GM18873 (cell line): ENCODE results near the gene MLXIP.
"Not testable (repeated sequence)": the region's sequence is repeated elsewhere in the genome, so short reads cannot be mapped to it uniquely, and the experiment has no call there.

Experiments used
- ATAC-seq: cut with Tn5 transposase; IDR thresholded peaks from one replicate; pipeline ENCODE4 v1.9.1; 2021; ENCODE audit warnings: mild to moderate bottlenecking, moderate library complexity, moderate number of reproducible peaks; ENCODE audit not compliant: unreplicated experiment, low FRiP score

Gene MLXIP, protein sequence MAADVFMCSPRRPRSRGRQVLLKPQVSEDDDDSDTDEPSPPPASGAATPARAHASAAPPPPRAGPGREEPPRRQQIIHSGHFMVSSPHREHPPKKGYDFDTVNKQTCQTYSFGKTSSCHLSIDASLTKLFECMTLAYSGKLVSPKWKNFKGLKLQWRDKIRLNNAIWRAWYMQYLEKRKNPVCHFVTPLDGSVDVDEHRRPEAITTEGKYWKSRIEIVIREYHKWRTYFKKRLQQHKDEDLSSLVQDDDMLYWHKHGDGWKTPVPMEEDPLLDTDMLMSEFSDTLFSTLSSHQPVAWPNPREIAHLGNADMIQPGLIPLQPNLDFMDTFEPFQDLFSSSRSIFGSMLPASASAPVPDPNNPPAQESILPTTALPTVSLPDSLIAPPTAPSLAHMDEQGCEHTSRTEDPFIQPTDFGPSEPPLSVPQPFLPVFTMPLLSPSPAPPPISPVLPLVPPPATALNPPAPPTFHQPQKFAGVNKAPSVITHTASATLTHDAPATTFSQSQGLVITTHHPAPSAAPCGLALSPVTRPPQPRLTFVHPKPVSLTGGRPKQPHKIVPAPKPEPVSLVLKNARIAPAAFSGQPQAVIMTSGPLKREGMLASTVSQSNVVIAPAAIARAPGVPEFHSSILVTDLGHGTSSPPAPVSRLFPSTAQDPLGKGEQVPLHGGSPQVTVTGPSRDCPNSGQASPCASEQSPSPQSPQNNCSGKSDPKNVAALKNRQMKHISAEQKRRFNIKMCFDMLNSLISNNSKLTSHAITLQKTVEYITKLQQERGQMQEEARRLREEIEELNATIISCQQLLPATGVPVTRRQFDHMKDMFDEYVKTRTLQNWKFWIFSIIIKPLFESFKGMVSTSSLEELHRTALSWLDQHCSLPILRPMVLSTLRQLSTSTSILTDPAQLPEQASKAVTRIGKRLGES

DNA sequence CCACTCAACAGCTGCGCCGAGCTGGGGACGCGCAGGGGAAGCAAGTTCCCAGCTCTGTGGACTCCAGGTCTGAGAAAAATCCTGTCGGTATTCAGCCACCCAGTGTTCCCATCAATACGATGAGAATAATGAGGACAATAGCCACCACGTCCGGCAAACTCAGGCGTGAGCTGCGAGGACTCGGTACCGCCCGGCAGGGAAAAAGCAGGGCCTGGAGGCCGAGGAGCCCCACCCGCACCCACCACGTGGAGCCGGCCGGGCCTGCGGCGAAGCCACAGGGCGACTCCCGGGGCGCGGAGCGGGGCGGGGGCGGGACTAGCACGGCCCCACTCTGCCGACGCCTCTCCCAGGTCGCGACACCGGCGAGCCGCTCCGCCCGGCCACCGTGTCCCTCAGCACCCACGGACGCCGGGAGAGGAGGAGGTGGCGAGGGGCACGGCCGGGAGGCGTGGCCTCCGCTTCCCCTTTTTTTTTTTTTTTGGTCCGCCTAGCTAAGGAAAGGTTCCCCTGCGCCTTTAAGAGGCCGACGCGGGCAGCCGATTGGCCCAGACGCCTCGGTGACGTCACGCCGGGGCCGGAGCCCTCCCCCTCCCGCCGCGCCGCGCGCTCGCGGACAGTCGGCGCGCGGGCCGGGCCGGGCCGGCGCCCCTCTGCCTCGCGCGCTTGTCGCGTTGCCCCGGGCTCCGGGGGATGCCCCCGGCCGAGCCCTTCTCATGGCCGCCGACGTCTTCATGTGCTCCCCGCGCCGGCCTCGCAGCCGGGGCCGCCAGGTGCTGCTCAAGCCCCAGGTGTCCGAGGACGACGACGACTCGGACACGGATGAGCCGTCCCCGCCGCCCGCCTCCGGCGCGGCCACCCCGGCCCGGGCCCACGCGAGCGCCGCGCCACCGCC, at the start of gene MLXIP:
Gene MLXIP, plus strand, starts transcription at position 616 of the 892 bp plus-strand sequence. Its CDS starts 98 bp downstream, at position 714.
- peak; percentile 55 for ATAC-seq

DNA sequence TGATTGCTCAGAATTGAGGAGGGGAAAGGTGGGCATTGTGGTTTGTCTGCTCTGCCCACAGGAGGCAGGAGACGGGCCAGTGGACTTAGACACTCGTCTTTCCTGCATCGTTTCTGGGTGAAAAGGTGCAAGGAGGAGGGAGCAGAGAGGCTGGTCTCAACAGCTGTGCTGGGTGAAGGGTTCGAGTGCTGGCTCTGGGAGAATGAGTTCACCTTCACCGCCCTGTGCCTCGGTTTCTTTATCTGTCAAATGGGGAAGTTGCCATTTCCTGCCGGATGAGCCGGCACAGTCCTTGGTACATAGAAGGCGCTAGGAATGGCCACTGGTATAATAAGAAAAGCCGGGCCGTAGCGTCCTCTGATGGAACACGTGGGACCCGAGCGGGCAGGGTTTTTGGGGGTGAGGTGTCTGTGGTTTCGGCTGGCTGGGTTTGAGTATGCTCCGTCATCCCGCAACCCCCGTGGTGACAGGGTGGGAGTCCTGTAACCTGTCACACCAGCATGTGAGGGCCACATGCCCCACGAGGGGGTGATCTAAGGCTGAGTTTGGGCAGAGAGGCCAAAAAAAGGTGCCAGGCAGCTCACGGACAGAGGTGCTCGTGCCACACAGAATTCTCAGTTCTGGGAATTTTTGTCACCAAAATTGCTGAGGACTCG, 49.5 kb upstream of the MLXIP start:
- ATAC-seq = peak; percentile 44

GRCh38 chr12:122029620-122030423, 48.7 kb upstream of the MLXIP start:
- no peak for ATAC-seq

DNA sequence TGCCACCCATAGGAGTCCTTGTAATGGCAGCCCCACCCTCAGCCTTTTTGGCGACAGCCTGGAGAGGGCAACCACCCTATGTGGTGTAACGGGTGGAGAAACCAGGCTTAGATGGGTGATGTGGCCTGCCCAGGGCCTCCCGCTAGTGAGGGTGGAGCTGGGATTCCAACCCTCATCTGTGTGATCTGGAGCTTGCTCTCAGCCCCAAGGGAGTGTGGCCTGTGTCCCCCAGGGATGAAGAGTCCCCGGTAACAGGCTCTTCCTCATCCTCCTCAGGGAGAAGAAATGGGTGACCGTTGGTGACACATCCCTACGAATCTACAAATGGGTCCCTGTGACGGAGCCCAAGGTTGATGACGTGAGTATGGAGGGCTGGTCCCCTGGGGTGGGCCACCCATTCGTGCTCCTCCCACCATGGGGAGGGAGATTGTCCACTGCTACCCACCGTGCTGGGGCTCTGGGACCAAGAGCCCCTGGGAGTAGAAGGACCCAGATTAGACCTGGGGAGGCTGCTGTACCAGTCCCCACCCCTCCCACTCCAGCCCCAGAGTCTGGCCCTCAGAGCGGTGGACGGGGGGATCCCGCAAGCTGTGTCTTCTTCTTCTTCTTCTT, 48.0 kb upstream of the MLXIP start:
- ATAC-seq = no peak

- no peak for ATAC-seq
These were observed 47.0 kb upstream of the MLXIP start for GRCh38 chr12:122031342-122032216.

DNA sequence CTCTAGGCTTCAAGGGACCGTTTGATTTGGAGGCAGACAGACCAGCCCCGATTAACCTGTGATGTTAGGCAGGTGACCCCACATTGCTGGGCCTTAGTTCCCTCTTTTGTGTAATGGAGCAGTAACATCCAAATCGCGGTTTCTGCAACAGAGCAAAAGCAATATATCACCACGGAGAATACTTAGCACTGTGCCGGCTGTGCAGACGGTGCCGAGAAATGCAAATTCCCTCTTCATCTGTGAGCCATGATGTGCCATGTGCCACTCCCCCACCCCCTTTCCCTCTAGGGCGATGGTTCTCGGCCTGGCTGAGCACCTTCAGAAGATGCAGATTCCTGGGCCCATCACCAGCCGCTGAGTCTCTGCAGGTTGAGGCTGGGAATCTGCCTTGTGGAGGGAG, 46.0 kb upstream of the MLXIP start:
- ATAC-seq = no peak

DNA sequence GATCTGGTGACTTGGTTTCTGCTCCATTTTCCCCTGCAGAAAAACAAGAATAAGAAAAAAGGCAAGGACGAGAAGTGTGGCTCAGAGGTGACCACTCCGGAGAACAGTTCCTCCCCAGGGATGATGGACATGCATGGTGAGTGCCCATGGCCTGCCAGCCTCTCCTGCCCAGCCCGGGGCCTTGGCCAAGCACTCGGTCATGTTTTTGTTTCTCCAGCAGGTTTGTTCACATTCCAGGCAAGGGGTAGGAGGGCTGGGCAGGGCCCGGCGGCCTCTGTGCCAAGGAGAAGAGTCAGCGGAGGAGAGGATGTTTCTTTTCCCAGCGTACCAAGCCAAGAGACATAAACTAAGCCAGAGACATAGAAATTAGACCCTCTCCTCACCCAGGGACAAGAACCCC, 43.3 kb upstream of the MLXIP start:
- no peak for ATAC-seq

- no peak for ATAC-seq
These were observed 42.4 kb upstream of the MLXIP start for GRCh38 chr12:122036153-122036552.

DNA sequence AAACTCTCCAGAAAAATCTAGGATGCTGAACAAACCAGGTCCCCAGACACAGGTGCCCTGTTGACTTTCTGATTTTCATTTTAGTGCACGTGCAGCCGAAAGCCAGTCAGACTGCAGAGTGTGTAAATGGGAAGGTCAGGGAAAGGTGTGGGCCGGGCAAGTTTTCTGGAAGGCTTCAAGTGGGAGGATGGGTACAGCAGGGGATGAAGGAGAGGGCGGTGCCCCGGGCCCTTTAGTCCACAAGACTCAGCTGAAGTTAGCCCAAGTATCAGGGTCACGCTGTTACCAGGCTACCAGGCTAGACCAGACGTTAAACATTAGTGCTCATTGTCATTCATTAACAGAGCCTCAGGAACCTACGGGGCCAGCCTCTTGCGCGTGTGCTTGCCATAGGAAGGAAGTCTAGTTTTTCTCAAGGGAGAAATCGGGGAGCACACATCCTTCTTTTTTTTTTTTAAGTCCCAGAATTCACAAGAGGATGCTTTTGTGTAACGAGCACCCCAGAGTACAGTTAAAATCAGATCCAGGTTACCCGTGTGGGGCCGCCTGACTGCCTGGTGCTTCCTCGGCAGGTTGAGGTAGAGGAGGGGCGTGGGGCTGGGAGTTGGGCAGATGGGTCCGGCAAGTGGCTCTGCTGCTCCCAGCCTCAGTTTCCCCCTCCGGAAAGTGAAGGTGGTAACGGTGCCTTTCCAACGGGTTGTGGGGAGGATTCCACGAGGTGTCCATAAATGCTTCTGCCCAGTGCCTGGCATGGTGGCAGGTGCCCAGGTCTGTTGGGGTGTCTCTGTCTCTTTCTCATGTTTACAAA, 37.8 kb upstream of the MLXIP start:
- no peak for ATAC-seq

GRCh38 chr12:122041458-122041857, 37.1 kb upstream of the MLXIP start:
- ATAC-seq = not testable (repeated sequence)

GRCh38 chr12:122042910-122043309, 35.6 kb upstream of the MLXIP start:
- no peak for ATAC-seq

DNA sequence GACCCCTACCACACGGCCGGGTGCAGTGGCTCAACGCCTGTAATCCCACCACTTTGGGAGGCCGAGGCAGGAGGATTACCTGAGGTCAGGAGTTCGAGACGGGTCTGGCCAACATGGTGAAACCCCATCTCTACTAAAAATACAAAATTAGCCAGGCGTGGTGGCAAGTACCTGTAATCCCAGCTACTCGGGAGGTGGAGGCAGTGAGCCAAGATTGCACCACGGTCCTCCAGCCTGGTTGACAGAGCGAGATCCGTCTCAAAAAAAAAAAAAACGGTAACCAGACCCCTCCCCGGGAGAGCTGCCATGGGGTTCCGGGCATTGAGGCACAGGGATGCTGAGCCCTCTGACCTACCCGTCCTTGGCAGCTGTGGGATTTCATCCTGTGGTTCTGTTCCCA, 35.1 kb upstream of the MLXIP start:
- ATAC-seq = no peak

DNA sequence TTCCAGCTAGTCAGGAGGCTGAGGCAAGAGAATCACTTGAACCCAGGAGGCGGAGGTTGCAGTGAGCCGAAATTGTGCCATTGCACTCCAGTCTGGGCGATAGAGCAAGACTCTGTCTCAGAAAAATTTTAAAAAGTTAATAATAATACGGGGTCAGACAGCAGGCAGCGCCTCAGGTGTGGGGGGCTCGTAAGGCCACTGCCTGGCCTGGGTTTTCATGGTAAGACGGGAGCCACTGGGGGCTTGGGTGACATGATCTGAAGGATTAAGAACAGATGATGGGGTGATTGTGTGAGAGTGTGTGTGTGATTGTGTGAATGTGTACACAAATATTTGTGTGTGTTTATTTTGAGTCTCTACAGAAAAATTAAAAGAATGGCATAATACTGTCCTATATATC, 33.3 kb upstream of the MLXIP start:
- no peak for ATAC-seq

GRCh38 chr12:122046145-122046544, 32.4 kb upstream of the MLXIP start:
- no peak for ATAC-seq

GRCh38 chr12:122048151-122048550, 30.4 kb upstream of the MLXIP start:
- ATAC-seq = no peak

GRCh38 chr12:122049827-122050226, 28.7 kb upstream of the MLXIP start:
- no peak for ATAC-seq

DNA sequence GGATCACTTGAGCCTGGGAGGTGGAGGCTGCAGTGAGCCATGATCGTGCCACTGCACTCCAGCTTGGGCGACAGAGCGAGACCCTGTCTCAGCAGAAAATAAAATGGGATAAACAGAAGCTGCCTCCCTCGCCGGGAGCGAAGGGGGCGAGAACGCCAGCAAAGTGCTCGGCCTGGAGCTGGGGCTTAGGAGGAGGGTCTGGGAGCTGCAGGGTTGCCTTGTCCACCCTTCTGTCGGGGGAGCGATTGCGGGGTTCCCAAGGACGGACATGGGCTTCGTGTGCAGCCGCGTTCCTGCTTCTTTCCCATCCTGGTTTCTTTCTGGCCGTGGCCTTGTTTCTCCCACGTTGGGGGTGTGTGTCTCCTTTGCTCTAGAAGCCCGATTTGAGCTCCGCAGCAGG, 27.9 kb upstream of the MLXIP start:
- no peak for ATAC-seq
